Heart left ventricle (tissue), 13 donors: ENCODE measurements around the gene DIP2C.

Experiments used
- POLR2A ChIP-seq, 2 donors: fragments of 450-650 bp; IDR thresholded peaks; one replicate each; pipeline ENCODE4 v1.6.1; 2017; ENCODE audit warnings: antibody characterized with exemption in 2 of 2, mild to moderate bottlenecking in 2 of 2, moderate library complexity in 2 of 2
- TF ChIP-seq, protein P1 (sequence below), 12 donors: fragments of 200-600 bp; sonication (generic) in 4 of 12; IDR thresholded peaks; one replicate each; pipeline versions ENCODE4 v1.5.0 to v1.8.0; 2018 to 2022; ENCODE audit warnings: antibody characterized with exemption in 12 of 12, mild to moderate bottlenecking in 5 of 12
- donor health status: ischemic (EF 13 %, LVEDD 7.1; RV severe dilation, severe dysfunction).
- donor health status: DM: no; HTN: yes; CAD: no.
- donor health status: DM: no; HTN: no; CAD: no.
- donor health status: ischemic (EF 25% LVEDD 6.9; RV normal size, moderate dysfunction).
- donor health status: ischemic (EF 25% LVEDD 5.7; RV mildly dilated, moderate dysfunction).
- donor health status: ischemic (EF 35%, LVEDD 5.7; RV mildly dilated, moderate dysfunction).
- donor health status: nonischemic (EF 11% LVEDD 7.7; RV severe dilation, severe dysfunction).
- donor health status: DM: yes; HTN: yes; CAD: no.
- donor health status: PGD.
- donor health status: ischemic (EF 29% LVEDD 5.4; RV normal size, mild dysfunction).
- donor health status: nonischemic (EF 23%, LVEDD 6.1; RV moderate dilation, normal function).

DNA sequence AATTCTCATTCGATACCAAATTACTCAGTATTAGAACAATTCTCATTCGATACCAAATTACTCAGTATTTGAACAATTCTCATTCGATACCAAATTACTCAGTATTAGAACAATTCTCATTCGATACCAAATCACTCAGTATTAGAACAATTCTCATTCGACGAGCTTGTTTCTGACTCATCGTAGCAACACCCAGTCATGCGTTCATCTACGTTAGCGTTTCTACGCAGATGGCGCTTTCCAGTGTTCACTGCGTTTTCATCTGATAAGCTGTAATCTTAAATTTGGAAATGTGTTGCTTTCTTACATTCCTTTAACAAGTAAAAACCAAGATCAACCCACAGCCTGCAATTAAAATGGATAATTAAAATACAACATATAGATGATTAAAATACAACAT lies 277.9 kb downstream of the DIP2C start:
- TF ChIP-seq, protein P1, sequence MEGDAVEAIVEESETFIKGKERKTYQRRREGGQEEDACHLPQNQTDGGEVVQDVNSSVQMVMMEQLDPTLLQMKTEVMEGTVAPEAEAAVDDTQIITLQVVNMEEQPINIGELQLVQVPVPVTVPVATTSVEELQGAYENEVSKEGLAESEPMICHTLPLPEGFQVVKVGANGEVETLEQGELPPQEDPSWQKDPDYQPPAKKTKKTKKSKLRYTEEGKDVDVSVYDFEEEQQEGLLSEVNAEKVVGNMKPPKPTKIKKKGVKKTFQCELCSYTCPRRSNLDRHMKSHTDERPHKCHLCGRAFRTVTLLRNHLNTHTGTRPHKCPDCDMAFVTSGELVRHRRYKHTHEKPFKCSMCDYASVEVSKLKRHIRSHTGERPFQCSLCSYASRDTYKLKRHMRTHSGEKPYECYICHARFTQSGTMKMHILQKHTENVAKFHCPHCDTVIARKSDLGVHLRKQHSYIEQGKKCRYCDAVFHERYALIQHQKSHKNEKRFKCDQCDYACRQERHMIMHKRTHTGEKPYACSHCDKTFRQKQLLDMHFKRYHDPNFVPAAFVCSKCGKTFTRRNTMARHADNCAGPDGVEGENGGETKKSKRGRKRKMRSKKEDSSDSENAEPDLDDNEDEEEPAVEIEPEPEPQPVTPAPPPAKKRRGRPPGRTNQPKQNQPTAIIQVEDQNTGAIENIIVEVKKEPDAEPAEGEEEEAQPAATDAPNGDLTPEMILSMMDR (IDR thresholded peaks at IDR 0.05) = no peak
- TF ChIP-seq POLR2A (IDR thresholded peaks at IDR 0.05) = no peak
